GM21723 (cell line): ENCODE results near the gene TRABD.
"Not testable (repeated sequence)": the region's sequence is repeated elsewhere in the genome, so short reads cannot be mapped to it uniquely, and the experiment has no call there.

Source experiments
- ATAC-seq: cut with Tn5 transposase; IDR thresholded peaks from one replicate; pipeline ENCODE4 v1.9.1; 2021; ENCODE audit warnings: mild to moderate bottlenecking, moderate library complexity; ENCODE audit not compliant: unreplicated experiment

The TRABD gene

DNA sequence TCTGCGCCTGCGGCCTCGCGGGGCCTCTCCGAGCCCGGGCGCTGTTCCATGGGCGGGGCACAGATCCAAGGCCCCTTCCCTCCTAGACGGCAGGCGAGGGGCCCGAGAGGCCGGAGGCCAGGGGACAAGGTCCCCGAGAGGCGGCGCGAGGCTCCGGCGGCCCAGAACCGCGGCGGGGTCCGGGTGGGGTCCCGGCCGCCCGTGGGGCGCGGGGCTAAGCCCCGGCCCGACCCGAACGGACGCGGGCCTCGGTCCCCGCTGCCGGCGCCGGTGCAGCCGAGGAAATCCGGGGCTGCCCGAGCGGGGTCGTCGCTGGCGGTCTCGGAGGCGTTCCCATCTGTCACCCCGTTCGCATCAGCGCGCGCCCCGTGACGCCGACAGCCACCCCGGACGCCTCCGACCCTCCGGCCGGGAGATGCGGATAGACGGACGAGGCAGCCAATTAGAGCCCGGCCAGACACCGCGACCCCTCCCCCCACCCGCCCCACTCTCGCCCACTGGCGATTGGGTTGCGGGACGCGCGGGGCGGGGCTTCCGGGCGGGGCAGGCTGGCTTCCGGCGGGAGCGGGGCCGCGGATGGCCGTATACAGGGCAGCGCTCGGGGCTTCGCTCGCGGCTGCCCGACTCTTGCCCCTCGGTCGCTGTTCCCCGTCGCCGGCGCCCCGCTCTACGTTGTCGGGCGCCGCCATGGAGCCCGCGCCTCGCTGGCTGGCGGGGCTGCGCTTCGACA is 14.9 kb downstream of the TRABD start, which contains the start of gene SELENOO:
Gene SELENOO, plus strand, starts transcription at position 551 of the 730 bp plus-strand sequence. Its CDS starts 26 bp downstream, at position 577.
- ATAC-seq = peak; percentile 65

DNA sequence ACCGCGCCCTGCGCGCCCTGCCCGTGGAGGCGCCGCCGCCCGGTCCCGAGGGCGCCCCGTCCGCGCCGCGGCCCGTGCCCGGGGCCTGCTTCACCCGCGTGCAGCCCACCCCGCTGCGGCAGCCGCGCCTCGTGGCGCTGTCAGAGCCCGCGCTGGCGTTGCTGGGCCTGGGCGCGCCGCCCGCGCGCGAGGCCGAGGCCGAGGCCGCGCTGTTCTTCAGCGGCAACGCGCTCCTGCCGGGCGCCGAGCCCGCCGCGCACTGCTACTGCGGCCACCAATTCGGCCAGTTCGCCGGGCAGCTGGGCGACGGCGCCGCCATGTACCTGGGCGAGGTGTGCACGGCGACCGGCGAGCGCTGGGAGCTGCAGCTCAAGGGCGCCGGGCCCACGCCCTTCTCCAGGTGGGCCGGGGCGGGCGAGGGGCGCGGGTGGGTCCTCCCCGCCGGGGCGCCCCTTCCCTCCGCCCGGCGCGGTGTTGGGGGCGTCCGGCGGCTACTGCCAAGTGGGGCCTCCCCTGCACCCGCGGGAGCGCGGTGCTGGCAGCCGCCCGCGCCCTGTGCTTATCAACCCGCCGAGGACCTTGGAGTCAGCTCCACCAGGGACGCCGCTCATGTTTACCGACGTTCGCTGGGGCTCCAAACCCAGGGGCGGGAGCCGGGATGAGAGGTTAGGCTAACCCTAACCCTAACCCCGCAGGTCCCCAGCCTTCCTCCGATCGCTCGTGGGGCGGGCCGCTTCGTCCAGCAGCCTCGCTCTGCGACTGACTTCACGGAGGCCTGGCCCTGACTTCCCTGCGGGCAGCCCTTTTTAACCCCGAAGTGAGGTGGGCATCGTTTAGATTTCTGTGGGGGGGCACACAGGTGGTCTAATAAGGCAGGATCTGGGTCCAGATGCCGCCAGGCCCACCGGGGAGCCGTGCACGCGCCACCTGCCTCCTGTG is 15.7 kb downstream of the TRABD start:
- peak; percentile 24 for ATAC-seq

DNA sequence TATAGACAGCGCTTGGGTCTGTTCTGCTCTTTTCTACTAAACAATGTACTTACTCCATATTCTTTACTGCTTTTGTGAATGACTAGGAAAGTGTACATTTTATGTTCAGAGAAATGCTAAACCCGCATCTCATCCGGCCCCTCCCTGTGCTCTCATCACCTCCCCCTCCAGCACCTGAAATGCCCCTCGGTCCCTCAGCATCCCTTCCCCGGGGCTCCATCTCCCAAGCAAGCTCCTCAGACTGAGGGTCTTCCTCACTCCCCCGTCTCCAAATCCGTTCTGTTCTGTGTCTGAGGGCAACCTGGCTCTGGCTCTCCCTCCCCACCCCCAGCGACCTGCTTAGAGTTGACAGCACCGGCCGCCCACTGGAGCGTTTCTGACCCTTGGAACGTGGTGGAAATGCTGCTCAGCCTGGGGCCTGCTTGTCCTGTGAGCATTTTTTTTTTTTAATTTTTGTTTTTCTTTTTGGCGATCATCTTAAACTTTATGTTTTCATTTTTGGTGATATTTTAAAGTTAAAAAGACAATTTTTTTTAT is 16.5 kb downstream of the TRABD start:
- ATAC-seq = no peak

- ATAC-seq = no peak
Measured at GRCh38 chr22:50203288-50203687, 17.6 kb downstream of the TRABD start.

- no peak for ATAC-seq
Measured at GRCh38 chr22:50204571-50204970, 18.9 kb downstream of the TRABD start.

GRCh38 chr22:50204998-50205397 is 19.3 kb downstream of the TRABD start:
- not testable (repeated sequence) for ATAC-seq

GRCh38 chr22:50205781-50206569 is 20.3 kb downstream of the TRABD start:
- ATAC-seq = no peak

- no peak for ATAC-seq
Measured at GRCh38 chr22:50206599-50206998, 20.9 kb downstream of the TRABD start.

GRCh38 chr22:50207383-50208140 is 21.8 kb downstream of the TRABD start:
- no peak for ATAC-seq

- no peak for ATAC-seq
Measured at GRCh38 chr22:50208430-50208938, 22.8 kb downstream of the TRABD start.

DNA sequence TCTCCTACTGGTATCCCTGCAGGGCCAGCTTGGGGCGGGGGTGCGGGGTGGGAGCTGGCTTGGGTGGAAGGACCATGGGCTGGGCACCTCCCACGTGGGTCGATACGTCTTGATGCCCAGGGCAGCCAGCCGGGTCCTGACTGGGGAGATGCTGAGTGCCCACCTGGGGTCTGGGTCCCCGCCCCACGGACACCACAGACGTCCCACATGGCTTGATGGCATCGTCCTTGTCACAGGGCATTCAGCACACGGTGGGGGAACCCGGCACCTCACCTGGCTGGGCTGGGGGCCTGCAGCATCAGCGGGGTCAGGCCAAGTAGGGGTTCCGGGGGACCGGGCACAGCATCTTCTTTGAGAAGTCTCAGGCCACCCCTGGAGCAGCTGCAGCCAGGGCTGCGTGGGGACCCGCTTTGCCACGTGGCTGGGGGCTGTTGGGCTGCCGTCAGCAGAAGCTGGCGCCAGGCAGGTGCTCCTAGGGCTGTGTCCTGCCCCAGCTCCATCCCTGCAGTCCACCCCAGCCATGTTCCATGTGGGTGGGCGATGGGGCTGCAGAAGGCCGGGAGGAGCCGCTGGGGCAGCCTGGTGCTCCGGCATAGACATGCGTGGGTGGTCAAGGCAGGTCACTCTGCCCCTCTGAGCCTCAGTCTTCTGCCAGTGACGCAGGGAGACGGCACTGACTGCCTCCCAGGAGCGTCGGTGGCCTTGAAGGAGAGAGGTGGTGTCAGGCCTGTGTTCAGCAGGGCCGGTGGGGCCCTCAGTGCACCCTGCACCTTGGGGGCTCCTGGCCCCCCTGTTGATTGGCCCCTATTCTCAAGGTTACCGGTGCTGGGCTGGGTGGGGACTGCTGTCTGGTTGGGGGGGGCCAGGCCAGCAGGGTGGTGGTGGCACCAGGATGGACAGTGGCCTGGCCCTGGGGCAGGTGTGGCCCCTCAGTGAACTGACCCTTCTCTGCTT is 23.5 kb downstream of the TRABD start:
- no peak for ATAC-seq

DNA sequence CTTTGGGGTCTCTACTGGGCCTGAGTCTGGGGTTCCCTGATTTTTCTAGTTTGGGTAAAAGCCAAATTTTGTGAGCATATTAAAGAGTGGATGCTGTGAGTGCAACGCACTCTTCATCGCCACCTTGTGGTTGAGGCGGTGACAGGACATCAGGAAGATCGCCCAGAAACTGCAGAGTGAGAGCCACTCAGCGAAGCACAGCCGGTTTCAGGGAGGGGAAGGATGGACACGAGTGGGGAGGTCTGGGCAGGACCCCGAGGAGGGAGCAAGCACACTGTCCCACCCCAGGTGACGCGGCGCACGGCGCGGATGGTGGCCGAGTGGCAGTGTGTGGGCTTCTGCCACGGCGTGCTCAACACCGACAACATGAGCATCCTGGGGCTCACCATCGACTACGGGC is 24.2 kb downstream of the TRABD start:
- no peak for ATAC-seq

- no peak for ATAC-seq
Measured at GRCh38 chr22:50210378-50211139, 24.8 kb downstream of the TRABD start.

- ATAC-seq = no peak
Measured at GRCh38 chr22:50211147-50211546, 25.4 kb downstream of the TRABD start.

DNA sequence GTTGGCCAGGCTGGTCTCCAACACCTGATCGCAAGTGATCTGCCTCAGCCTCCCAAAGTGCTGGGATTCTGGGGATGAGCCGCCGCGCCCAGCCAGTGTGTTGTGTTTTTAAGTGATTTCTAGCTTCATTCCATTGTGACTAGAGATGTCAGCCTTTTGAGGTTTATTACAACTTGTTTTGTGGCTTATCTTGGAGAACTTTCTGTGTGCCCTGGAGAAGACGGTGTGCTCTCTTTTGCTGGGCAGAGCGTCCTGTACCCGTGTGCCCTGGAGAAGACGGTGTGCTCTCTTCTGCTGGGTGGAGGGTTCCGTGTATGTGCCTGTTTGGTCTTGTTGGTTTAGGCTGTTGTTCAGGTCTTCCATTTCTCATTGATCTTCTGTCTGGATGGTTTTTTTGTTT is 27.6 kb downstream of the TRABD start:
- no peak for ATAC-seq

GRCh38 chr22:50215297-50216054 is 29.8 kb downstream of the TRABD start:
- ATAC-seq = no peak

- no peak for ATAC-seq
Measured at GRCh38 chr22:50216055-50216683, 30.5 kb downstream of the TRABD start.
